WTC11 (cell line): Measurements from ENCODE around the gene AIFM2. TPM values are rescaled to one million over a fixed set of nuclear protein-coding genes. Genes with fewer than 3 reads are reported as not detected.
"Not testable (repeated sequence)": the region's sequence is repeated elsewhere in the genome, so short reads cannot be mapped to it uniquely, and the experiment has no call there.

Experiments used
- ATAC-seq: fragments of 200-7000 bp; cut with Tn5 transposase; 2 replicates; pipeline ENCODE4 v1.10.0; 2021; ENCODE audit warnings: mild to moderate bottlenecking, moderate library complexity
- CTCF ChIA-PET: fragments of 300-600 bp; sonication (Branson Sonifier 250); formaldehyde crosslinking; loops from one replicate; lab custom pipeline; 2021; ENCODE audit warnings: antibody characterized with exemption; lab: Charles Lee
- POLR2A ChIA-PET: fragments of 350-600 bp; sonication (Branson Sonifier 250); formaldehyde crosslinking; loops from one replicate; lab custom pipeline; 2021; ENCODE audit warnings: antibody characterized with exemption; lab: Charles Lee
- DNase-seq: peaks from one replicate; pipeline ENCODE4 v3.0.0; 2021; ENCODE audit warnings: low spot score
- H3K27ac Mint-ChIP-seq: 2 replicates; pipeline ENCODE4 v1.8.0; 2021; ENCODE audit warnings: mixed read lengths
- H3K27me3 Mint-ChIP-seq: 2 replicates; pipeline ENCODE4 v1.8.0; 2021; ENCODE audit warnings: low read depth, mild to moderate bottlenecking, moderate library complexity, mixed read lengths
- H3K36me3 Mint-ChIP-seq: 2 replicates; pipeline ENCODE4 v1.8.0; 2021; ENCODE audit warnings: mixed read lengths
- H3K4me1 Mint-ChIP-seq: 2 replicates; pipeline ENCODE4 v1.8.0; 2022; ENCODE audit warnings: mixed read lengths
- H3K4me3 Mint-ChIP-seq: 2 replicates; pipeline ENCODE4 v1.8.0; 2021; ENCODE audit warnings: mild to moderate bottlenecking, moderate library complexity, mixed read lengths
- H3K9me3 Mint-ChIP-seq: 2 replicates; pipeline ENCODE4 v1.8.0; 2021; ENCODE audit warnings: mixed read lengths
- ATF1 ChIP-seq: sonication (generic); formaldehyde crosslinking; IDR thresholded peaks from 2 replicates; pipeline ENCODE4 v1.8.1; 2023; ENCODE audit warnings: mild to moderate bottlenecking, moderate library complexity, missing genetic modification reagents
- ATF6 ChIP-seq: sonication (generic); formaldehyde crosslinking; IDR thresholded peaks from 2 replicates; pipeline ENCODE4 v1.8.1; 2023; ENCODE audit warnings: mild to moderate bottlenecking, missing genetic modification reagents
- CREB1 ChIP-seq: sonication (generic); formaldehyde crosslinking; IDR thresholded peaks from 2 replicates; pipeline ENCODE4 v1.8.0; 2023; ENCODE audit warnings: mild to moderate bottlenecking, missing genetic modification reagents
- ELF4 ChIP-seq: sonication (generic); formaldehyde crosslinking; IDR thresholded peaks from 2 replicates; pipeline ENCODE4 v1.8.1; 2022; ENCODE audit warnings: low read depth, mild to moderate bottlenecking, moderate library complexity, missing genetic modification reagents
- GABPB1 ChIP-seq: sonication (generic); formaldehyde crosslinking; IDR thresholded peaks from 2 replicates; pipeline ENCODE4 v1.8.1; 2023; ENCODE audit warnings: mild to moderate bottlenecking, missing genetic modification reagents
- GTF2I ChIP-seq: fragments of 250-450 bp; sonication (Bioruptor Pico); conservative IDR thresholded peaks from 2 replicates; pipeline ENCODE4 v1.4.0; 2021; ENCODE audit warnings: mild to moderate bottlenecking
- JUN ChIP-seq: sonication (generic); formaldehyde crosslinking; IDR thresholded peaks from 2 replicates; pipeline ENCODE4 v1.8.0; 2023; ENCODE audit warnings: mild to moderate bottlenecking, missing genetic modification reagents
- KAT7 ChIP-seq: sonication (generic); formaldehyde crosslinking; IDR thresholded peaks from 2 replicates; pipeline ENCODE4 v1.8.1; 2023; ENCODE audit warnings: missing genetic modification reagents, mild to moderate bottlenecking, borderline replicate concordance
- MYBL2 ChIP-seq: sonication (generic); formaldehyde crosslinking; IDR thresholded peaks from 2 replicates; pipeline ENCODE4 v1.8.1; 2023; ENCODE audit warnings: mild to moderate bottlenecking, moderate library complexity, missing genetic modification reagents
- NFE2L1 ChIP-seq: sonication (generic); formaldehyde crosslinking; IDR thresholded peaks from 2 replicates; pipeline ENCODE4 v1.8.1; 2023; ENCODE audit warnings: missing genetic modification reagents
- PREB ChIP-seq: sonication (generic); formaldehyde crosslinking; IDR thresholded peaks from 2 replicates; pipeline ENCODE4 v1.8.1; 2022; ENCODE audit warnings: mild to moderate bottlenecking, missing genetic modification reagents, moderate library complexity, borderline replicate concordance
- SMAD3 ChIP-seq: sonication (generic); formaldehyde crosslinking; IDR thresholded peaks from 2 replicates; pipeline ENCODE4 v1.8.0; 2022; ENCODE audit warnings: missing genetic modification reagents, mild to moderate bottlenecking, borderline replicate concordance
- SP1 ChIP-seq: sonication (generic); formaldehyde crosslinking; conservative IDR thresholded peaks from 2 replicates; pipeline ENCODE4 v1.8.1; 2022; ENCODE audit warnings: missing genetic modification reagents
- TCF7 ChIP-seq: sonication (generic); formaldehyde crosslinking; IDR thresholded peaks from 2 replicates; pipeline ENCODE4 v1.8.0; 2022; ENCODE audit warnings: mild to moderate bottlenecking, low read depth, missing genetic modification reagents, moderate library complexity
- ZNF121 ChIP-seq: sonication (generic); formaldehyde crosslinking; IDR thresholded peaks from 2 replicates; pipeline ENCODE4 v1.8.0; 2023; ENCODE audit warnings: missing genetic modification reagents
- total RNA-seq: library from RNA; stranded (reverse); gene quantifications from 3 replicates; pipeline ENCODE4 v1.2.3, GENCODE V29; 2021
- TF ChIP-seq, protein P1 (sequence below): sonication (generic); formaldehyde crosslinking; IDR thresholded peaks from 2 replicates; pipeline ENCODE4 v1.8.1; 2023; ENCODE audit warnings: mild to moderate bottlenecking, missing genetic modification reagents
- TF ChIP-seq, protein P2 (sequence below): sonication (generic); formaldehyde crosslinking; IDR thresholded peaks from 2 replicates; pipeline ENCODE4 v1.8.0; 2022; ENCODE audit warnings: mild to moderate bottlenecking, missing genetic modification reagents
- TF ChIP-seq, protein P3 (sequence below): sonication (generic); formaldehyde crosslinking; IDR thresholded peaks from 2 replicates; pipeline ENCODE4 v1.8.0; 2022; ENCODE audit warnings: missing genetic modification reagents

Gene AIFM2
- total RNA-seq, 1 experiment from 2014 or later, result 4.4 TPM

- no peak overlapping the region for H3K27ac Mint-ChIP-seq
- H3K9me3 Mint-ChIP-seq, result no peaks in the 10 kb centered on the region
- no peak for ATAC-seq
- no peak overlapping the region for H3K4me3 Mint-ChIP-seq
- H3K27me3 Mint-ChIP-seq, result no peaks in the 10 kb centered on the region; the same call in 1 of the 2 replicates
- ChIA-PET POLR2A (no interaction called here), CTCF (interaction anchor here (0.9 to 1.4 kb wide), 2 partner anchors 21 to 172 kb away, joined by 3 to 4 read pairs; no protein-coding TSS in a partner anchor)
- no peak for TF ChIP-seq TCF7 (CRISPR knock-in tag)
- no peak for TF ChIP-seq PREB (CRISPR knock-in tag)
- TF ChIP-seq, protein P1, sequence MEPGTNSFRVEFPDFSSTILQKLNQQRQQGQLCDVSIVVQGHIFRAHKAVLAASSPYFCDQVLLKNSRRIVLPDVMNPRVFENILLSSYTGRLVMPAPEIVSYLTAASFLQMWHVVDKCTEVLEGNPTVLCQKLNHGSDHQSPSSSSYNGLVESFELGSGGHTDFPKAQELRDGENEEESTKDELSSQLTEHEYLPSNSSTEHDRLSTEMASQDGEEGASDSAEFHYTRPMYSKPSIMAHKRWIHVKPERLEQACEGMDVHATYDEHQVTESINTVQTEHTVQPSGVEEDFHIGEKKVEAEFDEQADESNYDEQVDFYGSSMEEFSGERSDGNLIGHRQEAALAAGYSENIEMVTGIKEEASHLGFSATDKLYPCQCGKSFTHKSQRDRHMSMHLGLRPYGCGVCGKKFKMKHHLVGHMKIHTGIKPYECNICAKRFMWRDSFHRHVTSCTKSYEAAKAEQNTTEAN (CRISPR knock-in tag), result no peak
- no peak for DNase-seq
- peaks cover 4% of the 10 kb centered on the region; the same call in 1 of the 2 replicates for H3K36me3 Mint-ChIP-seq
- H3K4me1 Mint-ChIP-seq, result no peaks in the 10 kb centered on the region
Measured at GRCh38 chr10:70085975-70086613, 46.5 kb downstream of the AIFM2 start.

- H3K4me1 Mint-ChIP-seq, result peaks cover 6% of the 10 kb centered on the region
- H3K36me3 Mint-ChIP-seq, result no peaks in the 10 kb centered on the region
- no peaks in the 10 kb centered on the region for H3K9me3 Mint-ChIP-seq
- ChIA-PET POLR2A (no interaction called here), CTCF (interaction anchor here (0.5 kb wide), 1 partner anchor 124 kb away, joined by 6 read pairs; no protein-coding TSS in a partner anchor)
- no peak for DNase-seq
- H3K4me3 Mint-ChIP-seq, result no peak overlapping the region
- no peak for ATAC-seq
- no peak for TF ChIP-seq SP1
- TF ChIP-seq CREB1, result no peak
- no peak for TF ChIP-seq JUN (CRISPR knock-in tag)
- TF ChIP-seq, protein P2, sequence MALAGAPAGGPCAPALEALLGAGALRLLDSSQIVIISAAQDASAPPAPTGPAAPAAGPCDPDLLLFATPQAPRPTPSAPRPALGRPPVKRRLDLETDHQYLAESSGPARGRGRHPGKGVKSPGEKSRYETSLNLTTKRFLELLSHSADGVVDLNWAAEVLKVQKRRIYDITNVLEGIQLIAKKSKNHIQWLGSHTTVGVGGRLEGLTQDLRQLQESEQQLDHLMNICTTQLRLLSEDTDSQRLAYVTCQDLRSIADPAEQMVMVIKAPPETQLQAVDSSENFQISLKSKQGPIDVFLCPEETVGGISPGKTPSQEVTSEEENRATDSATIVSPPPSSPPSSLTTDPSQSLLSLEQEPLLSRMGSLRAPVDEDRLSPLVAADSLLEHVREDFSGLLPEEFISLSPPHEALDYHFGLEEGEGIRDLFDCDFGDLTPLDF (CRISPR knock-in tag), result no peak
- no peak for TF ChIP-seq ELF4
- no peak for TF ChIP-seq ATF6 (CRISPR knock-in tag)
- TF ChIP-seq SMAD3, result no peak
- H3K27me3 Mint-ChIP-seq, result no peaks in the 10 kb centered on the region; the same call in 1 of the 2 replicates
- H3K27ac Mint-ChIP-seq, result no peak overlapping the region
Measured at GRCh38 chr10:70084189-70084588, 48.4 kb downstream of the AIFM2 start.

DNA sequence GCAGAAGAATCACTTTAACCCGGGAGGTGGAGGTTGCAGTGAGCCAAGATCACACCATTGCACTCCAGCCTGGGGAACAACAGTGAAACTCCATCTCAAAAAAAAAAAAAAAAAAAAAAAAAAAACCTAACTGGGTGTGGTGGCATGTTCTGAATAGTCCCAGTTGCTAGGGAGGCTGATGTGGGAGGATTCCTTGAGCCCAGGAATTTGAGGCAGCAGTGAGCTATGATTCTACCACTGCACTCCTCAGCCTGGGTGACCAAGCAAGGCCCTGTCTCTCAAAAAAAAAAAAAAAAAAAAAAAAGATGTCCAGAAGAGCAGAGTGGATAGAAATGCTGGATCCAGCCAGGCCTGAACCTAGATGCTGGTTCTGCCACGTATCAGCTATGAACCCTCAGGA is 51.8 kb downstream of the AIFM2 start:
- H3K27me3 Mint-ChIP-seq, H3K36me3 Mint-ChIP-seq, H3K27ac Mint-ChIP-seq, POLR2A ChIA-PET, DNase-seq, H3K9me3 Mint-ChIP-seq, H3K4me3 Mint-ChIP-seq, ATAC-seq: not testable (repeated sequence)
- CTCF ChIA-PET, result interaction anchor here (3.5 kb wide), 1 partner anchor 27 kb away, joined by 18 read pairs; no protein-coding TSS in a partner anchor
- H3K4me1 Mint-ChIP-seq, result peaks cover 20% of the 10 kb centered on the region

- CTCF ChIA-PET, result interaction anchor here (0.6 to 3.5 kb wide), 3 partner anchors 27 to 67 kb away, joined by 3 to 18 read pairs (median 4); partner anchors contain the start of genes MACROH2A2 and TYSND1
- H3K4me3 Mint-ChIP-seq, result no peak overlapping the region
- no peak for DNase-seq
- H3K27me3 Mint-ChIP-seq, result no peaks in the 10 kb centered on the region
- ATAC-seq, result peak; percentile 65
- H3K4me1 Mint-ChIP-seq, result peaks cover 20% of the 10 kb centered on the region
- H3K27ac Mint-ChIP-seq, result 0 out of 2 replicates have a peak overlapping the region, but pooled peaks have one; percentile 33
- POLR2A ChIA-PET, result no interaction called here
- H3K36me3 Mint-ChIP-seq, result no peaks in the 10 kb centered on the region; the same call in 1 of the 2 replicates
- no peaks in the 10 kb centered on the region for H3K9me3 Mint-ChIP-seq
- no peak for TF ChIP-seq GTF2I (CRISPR knock-in tag)
- no peak for TF ChIP-seq MYBL2
- TF ChIP-seq, protein P3, sequence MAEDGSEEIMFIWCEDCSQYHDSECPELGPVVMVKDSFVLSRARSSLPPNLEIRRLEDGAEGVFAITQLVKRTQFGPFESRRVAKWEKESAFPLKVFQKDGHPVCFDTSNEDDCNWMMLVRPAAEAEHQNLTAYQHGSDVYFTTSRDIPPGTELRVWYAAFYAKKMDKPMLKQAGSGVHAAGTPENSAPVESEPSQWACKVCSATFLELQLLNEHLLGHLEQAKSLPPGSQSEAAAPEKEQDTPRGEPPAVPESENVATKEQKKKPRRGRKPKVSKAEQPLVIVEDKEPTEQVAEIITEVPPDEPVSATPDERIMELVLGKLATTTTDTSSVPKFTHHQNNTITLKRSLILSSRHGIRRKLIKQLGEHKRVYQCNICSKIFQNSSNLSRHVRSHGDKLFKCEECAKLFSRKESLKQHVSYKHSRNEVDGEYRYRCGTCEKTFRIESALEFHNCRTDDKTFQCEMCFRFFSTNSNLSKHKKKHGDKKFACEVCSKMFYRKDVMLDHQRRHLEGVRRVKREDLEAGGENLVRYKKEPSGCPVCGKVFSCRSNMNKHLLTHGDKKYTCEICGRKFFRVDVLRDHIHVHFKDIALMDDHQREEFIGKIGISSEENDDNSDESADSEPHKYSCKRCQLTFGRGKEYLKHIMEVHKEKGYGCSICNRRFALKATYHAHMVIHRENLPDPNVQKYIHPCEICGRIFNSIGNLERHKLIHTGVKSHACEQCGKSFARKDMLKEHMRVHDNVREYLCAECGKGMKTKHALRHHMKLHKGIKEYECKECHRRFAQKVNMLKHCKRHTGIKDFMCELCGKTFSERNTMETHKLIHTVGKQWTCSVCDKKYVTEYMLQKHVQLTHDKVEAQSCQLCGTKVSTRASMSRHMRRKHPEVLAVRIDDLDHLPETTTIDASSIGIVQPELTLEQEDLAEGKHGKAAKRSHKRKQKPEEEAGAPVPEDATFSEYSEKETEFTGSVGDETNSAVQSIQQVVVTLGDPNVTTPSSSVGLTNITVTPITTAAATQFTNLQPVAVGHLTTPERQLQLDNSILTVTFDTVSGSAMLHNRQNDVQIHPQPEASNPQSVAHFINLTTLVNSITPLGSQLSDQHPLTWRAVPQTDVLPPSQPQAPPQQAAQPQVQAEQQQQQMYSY, result no peak
- no peak for TF ChIP-seq GABPB1 (CRISPR knock-in tag)
- TF ChIP-seq ZNF121 (CRISPR knock-in tag), result no peak
- no peak for TF ChIP-seq ATF1 (CRISPR knock-in tag)
- no peak for TF ChIP-seq NFE2L1 (CRISPR knock-in tag)
- no peak for TF ChIP-seq KAT7
Measured at GRCh38 chr10:70078937-70079336, 53.7 kb downstream of the AIFM2 start.
